Heart right ventricle (tissue), 16 donors: Measurements from ENCODE around the gene ATP2A1. TPM values are rescaled to one million over a fixed set of nuclear protein-coding genes. Genes with fewer than 3 reads are reported as not detected.

Source experiments
- ATAC-seq, 8 donors: fragments of 200-7000 bp; cut with Tn5 transposase; one replicate each; pipeline ENCODE4 v1.9.1; 2020; ENCODE audit warnings: mild to moderate bottlenecking in 8 of 8, moderate library complexity in 8 of 8, moderate number of reproducible peaks in 1 of 8
- DNase-seq, 2 donors: peaks; one replicate each; pipeline ENCODE4 v3.0.0-alpha.2; 2020
- H3K27ac ChIP-seq, 10 donors: fragments of 200-600 bp; sonication (generic) in 2 of 10; one replicate each; pipeline versions ENCODE4 v1.5.0 to v1.8.0; 2020 to 2022; ENCODE audit warnings: mild to moderate bottlenecking in 3 of 10
- H3K27me3 ChIP-seq, 7 donors: fragments of 200-600 bp; one replicate each; pipeline ENCODE4 v1.8.0; 2021 to 2022; ENCODE audit warnings: mild to moderate bottlenecking in 2 of 7
- H3K36me3 ChIP-seq, 9 donors: fragments of 200-600 bp; sonication (generic) in 1 of 9; one replicate each; pipeline versions ENCODE4 v1.5.0 to v1.8.0; 2020 to 2022; ENCODE audit warnings: mild to moderate bottlenecking in 2 of 9
- H3K4me1 ChIP-seq, 9 donors: fragments of 200-600 bp; sonication (generic) in 1 of 9; one replicate each; pipeline versions ENCODE4 v1.5.0 to v1.8.0; 2020 to 2022; ENCODE audit warnings: mild to moderate bottlenecking in 4 of 9
- H3K4me3 ChIP-seq, 10 donors: fragments of 200-600 bp; sonication (generic) in 2 of 10; one replicate each; pipeline versions ENCODE4 v1.5.0 to v1.8.0; 2020 to 2022; ENCODE audit warnings: mild to moderate bottlenecking in 7 of 10, moderate library complexity in 2 of 10
- H3K9me3 ChIP-seq, 11 donors: fragments of 200-600 bp in 10 of 11; sonication (generic) in 2 of 11; one replicate each; pipeline versions ENCODE4 v1.5.0 to v1.8.0; 2013 to 2022; ENCODE audit warnings: mild to moderate bottlenecking in 2 of 11, control low read depth in 1 of 11, moderate library complexity in 1 of 11
- WGBS, 2 donors: extraction: QIAGEN DNeasy Blood & Tissue Kit; methylation state at CpG; one replicate each; pipeline ENCODE4 v1.1.7; 2013; ENCODE audit warnings: inconsistent platforms in 1 of 2; 5-methylcytosine and 5-hydroxymethylcytosine counted together
- intact Hi-C, 10 donors: fragments of 100-400 bp; cut with DNase I; formaldehyde crosslinking; loops; one replicate each; pipeline versions ENCODE4 v1.11.1 to v1.14.2; 2022
- polyA plus RNA-seq, 2 donors: library from polyadenylated mRNA; stranded (reverse); fragments of 200-250 nt; gene quantifications; one replicate each; pipeline ENCODE4 v1.2.3, GENCODE V29; 2013
- total RNA-seq, 10 donors: library from RNA; stranded (reverse); fragmentation: NEBNext Ultra II Directional in 3 of 10; extraction: Animal tissue kit (Norgen Biotek cat#: 25700) in 3 of 10; gene quantifications; one replicate each; pipeline versions ENCODE4 v1.2.1 to v1.2.4, GENCODE V29; 2021 to 2023
- TF ChIP-seq, protein P1 (sequence below), 9 donors: fragments of 200-600 bp; sonication (generic) in 2 of 9; IDR thresholded peaks; one replicate each; pipeline versions ENCODE4 v1.5.0 to v1.8.0; 2021 to 2022; ENCODE audit warnings: antibody characterized with exemption in 9 of 9, mild to moderate bottlenecking in 5 of 9, moderate library complexity in 1 of 9
- donor health status: Arrhythmogenic right ventricular cardiomyopathy.
- donor health status: ischemic (EF 13 %, LVEDD 7.1; RV severe dilation, severe dysfunction).
- donor health status: healthy with polysubstance abuse.
- donor health status: DM: no; HTN: yes; CAD: no.
- donor health status: DM: no; HTN: no; CAD: no.
- donor health status: ischemic (EF 25% LVEDD 6.9; RV normal size, moderate dysfunction).
- donor health status: ischemic (EF 25% LVEDD 5.7; RV mildly dilated, moderate dysfunction).
- donor health status: healthy.
- donor health status: DM: yes; HTN: yes; CAD: no.
- donor health status: Ischemic cardiomyopathy.
- donor health status: ischemic (EF 35%, LVEDD 5.7; RV mildly dilated, moderate dysfunction).
- donor health status: nonischemic (EF 11% LVEDD 7.7; RV severe dilation, severe dysfunction).
- donor health status: DM: yes; HTN: yes; CAD: no.
- donor health status: PGD.
- donor health status: ischemic (EF 29% LVEDD 5.4; RV normal size, mild dysfunction).
- donor health status: nonischemic (EF 23%, LVEDD 6.1; RV moderate dilation, normal function).

ATP2A1 gene
- total and polyA plus RNA-seq, 12 donors = 0.13 to 1.0 (median 0.23) TPM

DNA sequence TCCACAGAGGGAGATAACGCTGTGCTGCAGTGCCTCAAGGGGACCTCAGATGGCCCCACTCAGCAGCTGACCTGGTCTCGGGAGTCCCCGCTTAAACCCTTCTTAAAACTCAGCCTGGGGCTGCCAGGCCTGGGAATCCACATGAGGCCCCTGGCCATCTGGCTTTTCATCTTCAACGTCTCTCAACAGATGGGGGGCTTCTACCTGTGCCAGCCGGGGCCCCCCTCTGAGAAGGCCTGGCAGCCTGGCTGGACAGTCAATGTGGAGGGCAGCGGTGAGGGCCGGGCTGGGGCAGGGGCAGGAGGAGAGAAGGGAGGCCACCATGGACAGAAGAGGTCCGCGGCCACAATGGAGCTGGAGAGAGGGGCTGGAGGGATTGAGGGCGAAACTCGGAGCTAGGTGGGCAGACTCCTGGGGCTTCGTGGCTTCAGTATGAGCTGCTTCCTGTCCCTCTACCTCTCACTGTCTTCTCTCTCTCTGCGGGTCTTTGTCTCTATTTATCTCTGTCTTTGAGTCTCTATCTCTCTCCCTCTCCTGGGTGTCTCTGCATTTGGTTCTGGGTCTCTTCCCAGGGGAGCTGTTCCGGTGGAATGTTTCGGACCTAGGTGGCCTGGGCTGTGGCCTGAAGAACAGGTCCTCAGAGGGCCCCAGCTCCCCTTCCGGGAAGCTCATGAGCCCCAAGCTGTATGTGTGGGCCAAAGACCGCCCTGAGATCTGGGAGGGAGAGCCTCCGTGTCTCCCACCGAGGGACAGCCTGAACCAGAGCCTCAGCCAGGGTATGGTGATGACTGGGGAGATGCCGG is 54.3 kb downstream of the ATP2A1 start:
- no peak overlapping the region for H3K27ac ChIP-seq
- ATAC-seq = no peak
- no peak for DNase-seq
- TF ChIP-seq, protein P1, sequence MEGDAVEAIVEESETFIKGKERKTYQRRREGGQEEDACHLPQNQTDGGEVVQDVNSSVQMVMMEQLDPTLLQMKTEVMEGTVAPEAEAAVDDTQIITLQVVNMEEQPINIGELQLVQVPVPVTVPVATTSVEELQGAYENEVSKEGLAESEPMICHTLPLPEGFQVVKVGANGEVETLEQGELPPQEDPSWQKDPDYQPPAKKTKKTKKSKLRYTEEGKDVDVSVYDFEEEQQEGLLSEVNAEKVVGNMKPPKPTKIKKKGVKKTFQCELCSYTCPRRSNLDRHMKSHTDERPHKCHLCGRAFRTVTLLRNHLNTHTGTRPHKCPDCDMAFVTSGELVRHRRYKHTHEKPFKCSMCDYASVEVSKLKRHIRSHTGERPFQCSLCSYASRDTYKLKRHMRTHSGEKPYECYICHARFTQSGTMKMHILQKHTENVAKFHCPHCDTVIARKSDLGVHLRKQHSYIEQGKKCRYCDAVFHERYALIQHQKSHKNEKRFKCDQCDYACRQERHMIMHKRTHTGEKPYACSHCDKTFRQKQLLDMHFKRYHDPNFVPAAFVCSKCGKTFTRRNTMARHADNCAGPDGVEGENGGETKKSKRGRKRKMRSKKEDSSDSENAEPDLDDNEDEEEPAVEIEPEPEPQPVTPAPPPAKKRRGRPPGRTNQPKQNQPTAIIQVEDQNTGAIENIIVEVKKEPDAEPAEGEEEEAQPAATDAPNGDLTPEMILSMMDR (IDR thresholded peaks at IDR 0.05) = no peak
- intact Hi-C loops = loop anchor here in 1 of 10 donors (10.0 kb wide), 1 partner anchor 108 kb away; the partner anchor contains the start of gene ATXN2L
- H3K36me3 ChIP-seq = no peaks in the 10 kb centered on the region
- no peak overlapping the region for H3K4me3 ChIP-seq
- WGBS, 2 donors = 85 to 86% methylated on average over 20 of the region's 20 CpGs
- peaks cover 0 to 10% (median 4%) of the 10 kb centered on the region in 9 donors for H3K4me1 ChIP-seq
- peaks cover 0 to 2% (median 0%) of the 10 kb centered on the region in 7 donors for H3K27me3 ChIP-seq
- H3K9me3 ChIP-seq = no peaks in the 10 kb centered on the region

DNA sequence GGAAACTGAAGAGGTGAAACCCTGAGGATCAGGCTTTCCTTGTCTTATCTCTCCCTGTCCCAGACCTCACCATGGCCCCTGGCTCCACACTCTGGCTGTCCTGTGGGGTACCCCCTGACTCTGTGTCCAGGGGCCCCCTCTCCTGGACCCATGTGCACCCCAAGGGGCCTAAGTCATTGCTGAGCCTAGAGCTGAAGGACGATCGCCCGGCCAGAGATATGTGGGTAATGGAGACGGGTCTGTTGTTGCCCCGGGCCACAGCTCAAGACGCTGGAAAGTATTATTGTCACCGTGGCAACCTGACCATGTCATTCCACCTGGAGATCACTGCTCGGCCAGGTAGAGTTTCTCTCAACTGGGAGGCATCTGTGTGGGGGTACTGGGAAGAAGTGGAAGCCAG is 54.9 kb downstream of the ATP2A1 start:
- ATAC-seq (no peak), DNase-seq (no peak)
- H3K9me3 ChIP-seq = no peaks in the 10 kb centered on the region
- TF ChIP-seq, protein P1 (IDR thresholded peaks at IDR 0.05) = no peak
- peaks cover 0 to 10% (median 4%) of the 10 kb centered on the region in 9 donors for H3K4me1 ChIP-seq
- H3K27me3 ChIP-seq = peaks cover 0 to 2% (median 0%) of the 10 kb centered on the region in 7 donors
- no peak overlapping the region for H3K27ac ChIP-seq
- H3K4me3 ChIP-seq = no peak overlapping the region
- H3K36me3 ChIP-seq = no peaks in the 10 kb centered on the region
- intact Hi-C loops = loop anchor here in 1 of 10 donors (10.0 kb wide), 1 partner anchor 108 kb away; the partner anchor contains the start of gene ATXN2L
- WGBS, 2 donors = 81 to 83% methylated on average over 8 of the region's 8 CpGs

DNA sequence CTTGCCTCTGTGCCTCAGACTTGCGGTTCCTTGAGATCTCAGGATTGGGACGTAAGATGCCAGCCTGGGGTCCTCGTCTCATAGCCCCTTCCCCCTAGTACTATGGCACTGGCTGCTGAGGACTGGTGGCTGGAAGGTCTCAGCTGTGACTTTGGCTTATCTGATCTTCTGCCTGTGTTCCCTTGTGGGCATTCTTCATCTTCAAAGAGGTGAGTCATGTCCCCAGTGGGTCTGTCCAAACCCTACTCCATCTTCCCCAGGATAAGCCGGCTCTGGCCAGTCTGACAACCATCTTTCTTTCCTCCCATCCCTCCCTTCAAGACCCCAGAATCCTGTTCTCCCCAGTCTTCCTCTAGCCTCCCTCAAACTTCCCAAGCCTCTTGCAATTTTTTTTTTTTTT is 57.1 kb downstream of the ATP2A1 start:
- Histone ChIP-seq H3K27ac (no peak overlapping the region), H3K4me1 (peaks cover 0 to 10% (median 4%) of the 10 kb centered on the region in 9 donors), H3K9me3 (no peaks in the 10 kb centered on the region), H3K36me3 (no peaks in the 10 kb centered on the region), H3K4me3 (no peak overlapping the region), H3K27me3 (peaks cover 0 to 2% (median 0%) of the 10 kb centered on the region in 7 donors)
- no peak for ATAC-seq
- no peak for DNase-seq
- intact Hi-C loops = loop anchor here in 1 of 10 donors (10.0 kb wide), 1 partner anchor 111 kb away; the partner anchor contains the start of gene ATXN2L
- TF ChIP-seq, protein P1 (IDR thresholded peaks at IDR 0.05) = no peak
- 93 to 100% methylated on average over 4 of the region's 4 CpGs for WGBS, 2 donors

DNA sequence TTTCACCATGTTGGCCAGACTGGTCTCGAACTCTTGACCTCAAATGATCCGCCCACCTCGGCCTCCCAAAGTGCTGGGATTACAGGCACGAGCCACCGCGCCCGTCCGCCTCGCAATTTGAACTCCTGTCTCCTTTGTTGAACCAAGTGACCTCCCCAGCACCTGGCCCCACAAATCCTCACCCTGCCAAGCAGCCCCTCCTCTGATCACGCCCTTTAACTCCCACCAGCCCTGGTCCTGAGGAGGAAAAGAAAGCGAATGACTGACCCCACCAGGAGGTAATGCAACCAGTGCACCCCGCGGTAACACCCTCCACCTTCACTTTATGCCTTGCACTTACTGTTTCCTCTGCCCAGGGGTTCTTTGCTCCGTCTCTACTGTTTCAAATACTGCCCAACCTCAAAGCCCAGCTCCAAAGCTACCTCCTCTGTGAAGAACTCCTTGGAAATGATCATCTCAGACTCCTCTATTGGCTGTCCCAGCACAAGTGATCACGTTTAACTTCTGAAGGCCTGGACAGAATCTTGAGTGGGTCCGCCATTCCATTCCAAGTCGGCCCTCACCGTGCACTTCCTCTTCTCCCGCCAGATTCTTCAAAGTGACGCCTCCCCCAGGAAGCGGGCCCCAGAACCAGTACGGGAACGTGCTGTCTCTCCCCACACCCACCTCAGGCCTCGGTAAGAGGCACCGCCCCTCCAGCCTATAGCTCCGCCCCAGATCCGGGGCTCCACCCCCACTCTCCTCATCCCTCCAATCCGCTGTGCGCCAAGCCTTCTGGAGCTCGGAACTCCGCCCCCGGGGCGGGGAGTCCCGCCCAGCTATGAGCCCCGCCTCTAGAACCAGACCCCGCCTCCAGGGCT is 57.9 kb downstream of the ATP2A1 start:
- Histone ChIP-seq H3K9me3 (no peaks in the 10 kb centered on the region), H3K4me3 (peak overlapping the region in 7 of 10 donors; percentile 10 to 41 (median 31)), H3K4me1 (peaks cover 0 to 10% (median 4%) of the 10 kb centered on the region in 9 donors), H3K36me3 (no peaks in the 10 kb centered on the region), H3K27me3 (peaks cover 0 to 2% (median 0%) of the 10 kb centered on the region in 7 donors), H3K27ac (no peak overlapping the region)
- peak; percentile 90 to 97 (median 94) for ATAC-seq
- 34% methylated on average over 36 of the region's 36 CpGs for WGBS, 2 donors
- intact Hi-C loops = loop anchor here in 1 of 10 donors (10.0 kb wide), 1 partner anchor 111 kb away; the partner anchor contains the start of gene ATXN2L
- TF ChIP-seq, protein P1 (IDR thresholded peaks at IDR 0.05) = no peak
- DNase-seq = peak; percentile 65 to 85
